Upper lobe of right lung (tissue), 1 donor: ENCODE measurements around the gene SNTG2. TPM values are rescaled to one million over a fixed set of nuclear protein-coding genes. Genes with fewer than 3 reads are reported as not detected.

Experiments
- ATAC-seq: fragments of 200-7000 bp; cut with Tn5 transposase; one replicate; pipeline ENCODE4 v1.9.1; 2020; ENCODE audit warnings: mild to moderate bottlenecking, moderate library complexity
- DNase-seq: peaks from one replicate; pipeline ENCODE4 v3.0.0-alpha.2; 2020
- H3K27ac ChIP-seq: fragments of 200-600 bp; one replicate; pipeline ENCODE4 v1.8.0; 2022
- H3K27me3 ChIP-seq: fragments of 200-600 bp; one replicate; pipeline ENCODE4 v1.8.0; 2022; ENCODE audit warnings: mild to moderate bottlenecking
- H3K36me3 ChIP-seq: fragments of 200-600 bp; one replicate; pipeline ENCODE4 v1.8.0; 2022
- H3K4me1 ChIP-seq: fragments of 200-600 bp; one replicate; pipeline ENCODE4 v1.8.0; 2022
- H3K4me3 ChIP-seq: fragments of 200-600 bp; one replicate; pipeline ENCODE4 v1.8.0; 2022; ENCODE audit warnings: mild to moderate bottlenecking
- H3K9me3 ChIP-seq: fragments of 200-600 bp; one replicate; pipeline ENCODE4 v1.8.0; 2022
- CTCF ChIP-seq: fragments of 200-600 bp; IDR thresholded peaks from one replicate; pipeline ENCODE4 v1.8.0; 2022; ENCODE audit warnings: antibody characterized with exemption
- intact Hi-C: fragments of 100-400 bp; cut with DNase I; formaldehyde crosslinking; loops from one replicate; pipeline ENCODE4 v1.11.0; 2022
- total RNA-seq: library from RNA; stranded (reverse); fragmentation: NEBNext Ultra II Directional; extraction: Animal tissue kit (Norgen Biotek cat#: 25700); gene quantifications from one replicate; pipeline ENCODE4 v1.2.1, GENCODE V29; 2021
- donor health status: DM: no; HTN: yes; CAD: no; lungs with severe emphysema.

SNTG2 gene
- total RNA-seq, 1 donor from 2014 or later = 3.6 TPM

- no peak for TF ChIP-seq CTCF
- Histone ChIP-seq H3K27ac (no peak overlapping the region), H3K9me3 (peaks cover 10% of the 10 kb centered on the region), H3K4me1 (no peaks in the 10 kb centered on the region), H3K36me3 (no peaks in the 10 kb centered on the region), H3K4me3 (no peak overlapping the region), H3K27me3 (peaks cover under 1% of the 10 kb centered on the region)
- intact Hi-C loops = loop anchor here (10.0 kb wide), 1 partner anchor 602 kb away; no protein-coding TSS in a partner anchor
- DNase-seq (no peak), ATAC-seq (no peak)
These were observed 7.7 kb upstream of the SNTG2 start for GRCh38 chr2:942775-943460.

GRCh38 chr2:943461-943797, 7.2 kb upstream of the SNTG2 start:
- DNase-seq (no peak), ATAC-seq (no peak)
- Histone ChIP-seq H3K4me1 (no peaks in the 10 kb centered on the region), H3K4me3 (no peak overlapping the region), H3K9me3 (peaks cover 10% of the 10 kb centered on the region), H3K36me3 (no peaks in the 10 kb centered on the region), H3K27me3 (peaks cover 5% of the 10 kb centered on the region), H3K27ac (no peak overlapping the region)
- TF ChIP-seq CTCF = no peak
- intact Hi-C loops = loop anchor here (10.0 kb wide), 1 partner anchor 601 kb away; no protein-coding TSS in a partner anchor

GRCh38 chr2:943821-944220, 6.8 kb upstream of the SNTG2 start:
- H3K4me1 ChIP-seq = no peaks in the 10 kb centered on the region
- intact Hi-C loops = loop anchor here (10.0 kb wide), 1 partner anchor 601 kb away; no protein-coding TSS in a partner anchor
- no peaks in the 10 kb centered on the region for H3K36me3 ChIP-seq
- peaks cover 9% of the 10 kb centered on the region for H3K27me3 ChIP-seq
- ATAC-seq (no peak), DNase-seq (no peak)
- peaks cover 10% of the 10 kb centered on the region for H3K9me3 ChIP-seq
- no peak overlapping the region for H3K27ac ChIP-seq
- no peak overlapping the region for H3K4me3 ChIP-seq
- TF ChIP-seq CTCF = no peak

- DNase-seq (no peak), ATAC-seq (no peak)
- Histone ChIP-seq H3K9me3 (peaks cover 10% of the 10 kb centered on the region), H3K4me1 (peaks cover 4% of the 10 kb centered on the region), H3K4me3 (no peak overlapping the region), H3K36me3 (no peaks in the 10 kb centered on the region), H3K27me3 (peaks cover 18% of the 10 kb centered on the region), H3K27ac (no peak overlapping the region)
- intact Hi-C loops = loop anchor here (10.0 kb wide), 1 partner anchor 600 kb away; no protein-coding TSS in a partner anchor
- TF ChIP-seq CTCF = no peak
These were observed 6.0 kb upstream of the SNTG2 start for GRCh38 chr2:944693-945092.

GRCh38 chr2:945104-945503, 5.5 kb upstream of the SNTG2 start:
- Histone ChIP-seq H3K36me3 (no peaks in the 10 kb centered on the region), H3K27me3 (peaks cover 22% of the 10 kb centered on the region), H3K4me3 (no peak overlapping the region), H3K9me3 (peaks cover 10% of the 10 kb centered on the region), H3K4me1 (peaks cover 8% of the 10 kb centered on the region), H3K27ac (no peak overlapping the region)
- intact Hi-C loops = loop anchor here (10.0 kb wide), 1 partner anchor 600 kb away; no protein-coding TSS in a partner anchor
- no peak for DNase-seq
- TF ChIP-seq CTCF = no peak
- no peak for ATAC-seq
